Measurements from ENCODE around the gene SCNN1B. TPM values are rescaled to one million over a fixed set of nuclear protein-coding genes. Genes with fewer than 3 reads are reported as not detected.

The SCNN1B gene
- polyA plus RNA-seq, 1 donor from 2014 or later: not detected

- H3K36me3 ChIP-seq (ENCODE audit: insufficient read depth, low read length): no peaks in the 10 kb centered on the region
- H3K9ac ChIP-seq (ENCODE audit: low read length): no peak overlapping the region
- no peak for TF ChIP-seq POLR2AphosphoS5 (IDR thresholded peaks at IDR 0.05)
- TF ChIP-seq TAF1 (IDR thresholded peaks at IDR 0.05; ENCODE audit: low read depth): no peak
- H3K9me2 ChIP-seq (ENCODE audit: insufficient read depth, low read length): no peaks in the 10 kb centered on the region
- H4K20me1 ChIP-seq (ENCODE audit: insufficient read depth): no peaks in the 10 kb centered on the region
- no peak overlapping the region for H3K4me2 ChIP-seq (ENCODE audit: low read length)
- no peaks in the 10 kb centered on the region for H3K79me2 ChIP-seq (replicated peaks; ENCODE audit: insufficient read depth, low read length)
- no peak overlapping the region for H3K4me3 ChIP-seq (ENCODE audit: low read length)
- H3K27me3 ChIP-seq (ENCODE audit: insufficient read depth, low read depth, low read length): no peaks in the 10 kb centered on the region
- H3K9me3 ChIP-seq (ENCODE audit: low read length): no peaks in the 10 kb centered on the region
- no peak overlapping the region for H3K27ac ChIP-seq (ENCODE audit: low read length)
- no peak overlapping the region for H2AFZ ChIP-seq (ENCODE audit: low read depth, low read length)
- no peaks in the 10 kb centered on the region for H3F3A ChIP-seq (ENCODE audit: insufficient read depth, low read length, poor library complexity, severe bottlenecking)
These were observed 51.3 kb downstream of the SCNN1B start for GRCh38 chr16:23353440-23353839.

GRCh38 chr16:23354246-23354645 lies 52.1 kb downstream of the SCNN1B start:
- no peaks in the 10 kb centered on the region for H3K36me3 ChIP-seq (ENCODE audit: insufficient read depth, low read length)
- no peaks in the 10 kb centered on the region for H3F3A ChIP-seq (ENCODE audit: insufficient read depth, low read length, poor library complexity, severe bottlenecking)
- no peak for TF ChIP-seq MXI1 (conservative IDR thresholded peaks at IDR 0.05; ENCODE audit: poor library complexity, severe bottlenecking)
- TF ChIP-seq EZH2 (IDR thresholded peaks at IDR 0.05; ENCODE audit: borderline replicate concordance, insufficient read depth, low read length, poor library complexity, severe bottlenecking): no peak
- no peak for TF ChIP-seq RAD21 (conservative IDR thresholded peaks at IDR 0.05)
- TF ChIP-seq SMC3 (conservative IDR thresholded peaks at IDR 0.05; ENCODE audit: poor library complexity): no peak
- TF ChIP-seq POLR2AphosphoS5 (IDR thresholded peaks at IDR 0.05): no peak
- no peak for TF ChIP-seq TAF1 (IDR thresholded peaks at IDR 0.05; ENCODE audit: low read depth)
- no peak for TF ChIP-seq EP300 (conservative IDR thresholded peaks at IDR 0.05; ENCODE audit: poor library complexity, severe bottlenecking)
- no peak for TF ChIP-seq CTCF (IDR thresholded peaks at IDR 0.05; ENCODE audit: poor library complexity, severe bottlenecking)
- TF ChIP-seq REST (IDR thresholded peaks at IDR 0.05; ENCODE audit: borderline replicate concordance): no peak
- H3K27me3 ChIP-seq (ENCODE audit: insufficient read depth, low read depth, low read length): no peaks in the 10 kb centered on the region
- H3K27ac ChIP-seq (ENCODE audit: low read length): no peak overlapping the region
- H3K9me2 ChIP-seq (ENCODE audit: insufficient read depth, low read length): no peaks in the 10 kb centered on the region
- no peak overlapping the region for H2AFZ ChIP-seq (ENCODE audit: low read depth, low read length)
- H3K4me3 ChIP-seq (ENCODE audit: low read length): no peak overlapping the region
- H3K4me2 ChIP-seq (ENCODE audit: low read length): no peak overlapping the region
- no peaks in the 10 kb centered on the region for H4K20me1 ChIP-seq (ENCODE audit: insufficient read depth)
- no peaks in the 10 kb centered on the region for H3K9me3 ChIP-seq (ENCODE audit: low read length)
- no peaks in the 10 kb centered on the region for H3K79me2 ChIP-seq (replicated peaks; ENCODE audit: insufficient read depth, low read length)
- H3K9ac ChIP-seq (ENCODE audit: low read length): no peak overlapping the region
